ENCODE results near the gene CCDC71.

GRCh38 chr3:49124991-49125670 lies 41.0 kb downstream of the CCDC71 start:
- TF ChIP-seq CTCF (IDR thresholded peaks at IDR 0.05; ENCODE audit: poor library complexity) (no peak), EZH2phosphoT487 (IDR thresholded peaks at IDR 0.05; ENCODE audit: low read depth, severe bottlenecking, unreplicated experiment) (no peak)

Data from hepatocyte (in vitro differentiated cells).